ENCODE data around the gene DOCK11. TPM values are rescaled to one million over a fixed set of nuclear protein-coding genes. Genes with fewer than 3 reads are reported as not detected.

The DOCK11 gene
- total RNA-seq, 2 donors from 2014 or later, result 3.1 to 3.4 TPM

DNA sequence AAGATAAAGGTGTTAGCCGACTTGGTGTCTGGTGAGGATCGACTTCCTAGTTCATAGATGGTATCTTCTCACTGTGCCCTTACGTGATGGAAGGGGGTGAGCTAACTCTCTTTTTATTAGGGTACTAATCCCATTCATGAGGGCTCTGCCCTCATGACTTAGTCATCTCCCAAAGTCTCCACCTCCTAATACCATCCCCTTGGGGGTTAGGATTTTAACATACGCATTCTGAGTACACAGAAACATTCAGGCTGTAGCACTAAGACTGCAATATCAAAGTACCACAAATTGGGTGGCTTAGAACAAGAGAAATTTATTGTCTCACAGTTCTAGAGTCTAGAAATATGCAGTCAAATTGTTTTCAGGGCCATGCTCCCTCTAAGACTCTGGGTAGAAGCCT, 173.8 kb downstream of the DOCK11 start:
- Histone ChIP-seq H3K27me3 (ENCODE audit: control insufficient read depth, insufficient read depth, low read length, poor library complexity, severe bottlenecking) (no peaks in the 10 kb centered on the region), H3K9ac (ENCODE audit: extremely low read depth, low read length, poor library complexity, severe bottlenecking) (no peak overlapping the region), H3K36me3 (ENCODE audit: control insufficient read depth, insufficient read depth, low read length) (no peaks in the 10 kb centered on the region), H3K9me3 (ENCODE audit: control insufficient read depth, low read length) (no peaks in the 10 kb centered on the region), H3K27ac (ENCODE audit: low read depth, low read length) (no peak overlapping the region), H3K4me3 (ENCODE audit: low read length) (no peak overlapping the region), H3K4me1 (ENCODE audit: control insufficient read depth, insufficient read depth, low read length) (no peaks in the 10 kb centered on the region)
- no peak for DNase-seq
- peaks cover 7% of the 10 kb centered on the region for H3K4me1 Mint-ChIP-seq
- no peak overlapping the region for H3K27ac Mint-ChIP-seq
- TF ChIP-seq, protein P1, sequence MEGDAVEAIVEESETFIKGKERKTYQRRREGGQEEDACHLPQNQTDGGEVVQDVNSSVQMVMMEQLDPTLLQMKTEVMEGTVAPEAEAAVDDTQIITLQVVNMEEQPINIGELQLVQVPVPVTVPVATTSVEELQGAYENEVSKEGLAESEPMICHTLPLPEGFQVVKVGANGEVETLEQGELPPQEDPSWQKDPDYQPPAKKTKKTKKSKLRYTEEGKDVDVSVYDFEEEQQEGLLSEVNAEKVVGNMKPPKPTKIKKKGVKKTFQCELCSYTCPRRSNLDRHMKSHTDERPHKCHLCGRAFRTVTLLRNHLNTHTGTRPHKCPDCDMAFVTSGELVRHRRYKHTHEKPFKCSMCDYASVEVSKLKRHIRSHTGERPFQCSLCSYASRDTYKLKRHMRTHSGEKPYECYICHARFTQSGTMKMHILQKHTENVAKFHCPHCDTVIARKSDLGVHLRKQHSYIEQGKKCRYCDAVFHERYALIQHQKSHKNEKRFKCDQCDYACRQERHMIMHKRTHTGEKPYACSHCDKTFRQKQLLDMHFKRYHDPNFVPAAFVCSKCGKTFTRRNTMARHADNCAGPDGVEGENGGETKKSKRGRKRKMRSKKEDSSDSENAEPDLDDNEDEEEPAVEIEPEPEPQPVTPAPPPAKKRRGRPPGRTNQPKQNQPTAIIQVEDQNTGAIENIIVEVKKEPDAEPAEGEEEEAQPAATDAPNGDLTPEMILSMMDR (conservative IDR thresholded peaks at IDR 0.05), result no peak
- H3K4me3 Mint-ChIP-seq, result no peak overlapping the region
- peaks cover 37% of the 10 kb centered on the region for H3K9me3 Mint-ChIP-seq
- H3K36me3 Mint-ChIP-seq (ENCODE audit: low read depth), result peaks cover 3% of the 10 kb centered on the region
- WGBS, 2 experiments (ENCODE audit: insufficient coverage in 1 of 2, insufficient read length in 1 of 2), result 91% methylated on average over 4 of the region's 4 CpGs; no CpG with 5 or more reads in 1 of the 2 experiments
- no peaks in the 10 kb centered on the region for H3K27me3 Mint-ChIP-seq (ENCODE audit: insufficient read depth)

DNA sequence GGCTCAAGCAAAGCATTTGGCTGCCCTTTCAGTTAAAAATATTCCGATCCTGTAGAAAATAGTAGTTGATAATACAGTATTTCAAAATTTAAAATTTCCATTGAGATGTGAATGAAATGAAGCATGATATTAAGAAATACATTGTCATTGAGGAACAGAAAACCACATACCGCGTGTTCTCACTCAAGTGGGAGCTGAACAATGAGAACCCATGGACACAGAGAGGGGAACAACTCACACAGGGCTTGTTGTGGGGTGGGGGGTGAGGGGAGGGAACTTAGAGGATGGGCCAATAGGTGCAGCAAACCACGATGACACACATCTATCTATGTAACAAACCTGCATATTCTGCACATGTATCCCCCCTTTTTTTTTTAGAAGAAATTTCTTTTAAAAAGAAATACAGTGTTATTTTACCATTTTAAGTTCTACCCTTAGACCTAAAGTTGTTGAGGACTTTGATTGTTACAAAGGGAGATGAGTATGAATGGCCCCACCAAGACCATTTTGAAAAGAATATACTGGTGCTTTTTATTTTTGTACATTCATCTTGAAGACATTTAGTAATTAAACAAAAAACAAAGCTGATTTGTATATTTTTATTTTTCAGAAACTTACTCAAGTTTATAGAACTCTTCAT, 179.8 kb downstream of the DOCK11 start:
- H3K4me3 ChIP-seq (ENCODE audit: low read length), result no peak overlapping the region
- no peaks in the 10 kb centered on the region for H3K27me3 ChIP-seq (ENCODE audit: control insufficient read depth, insufficient read depth, low read length, poor library complexity, severe bottlenecking)
- WGBS, 2 experiments (ENCODE audit: insufficient coverage in 1 of 2, insufficient read length in 1 of 2), result 96% methylated on average over 2 of the region's 4 CpGs; no CpG with 5 or more reads in 1 of the 2 experiments
- H3K9me3 ChIP-seq (ENCODE audit: control insufficient read depth, low read length), result no peaks in the 10 kb centered on the region
- peaks cover 3% of the 10 kb centered on the region for H3K4me1 ChIP-seq (ENCODE audit: control insufficient read depth, insufficient read depth, low read length)
- TF ChIP-seq, protein P1 (conservative IDR thresholded peaks at IDR 0.05), result no peak
- Mint-ChIP-seq H3K4me3 (no peak overlapping the region), H3K27me3 (ENCODE audit: insufficient read depth) (no peaks in the 10 kb centered on the region), H3K27ac (no peak overlapping the region), H3K36me3 (ENCODE audit: low read depth) (no peaks in the 10 kb centered on the region), H3K4me1 (no peaks in the 10 kb centered on the region), H3K9me3 (peaks cover 34% of the 10 kb centered on the region)
- H3K27ac ChIP-seq (ENCODE audit: low read depth, low read length), result no peak overlapping the region
- H3K36me3 ChIP-seq (ENCODE audit: control insufficient read depth, insufficient read depth, low read length), result no peaks in the 10 kb centered on the region
- no peak for DNase-seq
- no peak overlapping the region for H3K9ac ChIP-seq (ENCODE audit: extremely low read depth, low read length, poor library complexity, severe bottlenecking)

DNA sequence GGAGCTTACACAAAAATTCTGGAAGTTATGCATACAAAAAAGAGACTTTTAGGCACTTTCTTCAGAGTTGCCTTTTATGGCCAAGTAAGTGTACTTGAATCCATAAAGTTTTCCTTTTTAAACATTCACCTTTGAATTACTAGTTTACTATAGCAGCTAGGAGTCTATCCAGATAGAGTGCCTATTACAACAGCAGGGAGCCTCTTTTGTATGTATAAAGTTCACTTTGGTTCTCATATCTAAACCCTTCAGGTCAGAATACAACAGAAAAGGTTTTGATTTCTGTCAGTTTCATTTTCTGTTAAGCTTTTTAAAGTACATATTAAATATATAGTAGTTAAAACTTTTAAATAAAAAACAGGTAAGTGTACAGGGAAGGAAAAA, 180.3 kb downstream of the DOCK11 start:
- no peaks in the 10 kb centered on the region for H3K36me3 Mint-ChIP-seq (ENCODE audit: low read depth)
- no peaks in the 10 kb centered on the region for H3K27me3 Mint-ChIP-seq (ENCODE audit: insufficient read depth)
- no peak overlapping the region for H3K27ac Mint-ChIP-seq

More for the DNA sequence above, 180.3 kb downstream of the DOCK11 start:
- Histone ChIP-seq H3K27me3 (ENCODE audit: control insufficient read depth, insufficient read depth, low read length, poor library complexity, severe bottlenecking) (no peaks in the 10 kb centered on the region), H3K36me3 (ENCODE audit: control insufficient read depth, insufficient read depth, low read length) (no peaks in the 10 kb centered on the region), H3K9me3 (ENCODE audit: control insufficient read depth, low read length) (no peaks in the 10 kb centered on the region), H3K4me3 (ENCODE audit: low read length) (no peak overlapping the region), H3K27ac (ENCODE audit: low read depth, low read length) (no peak overlapping the region), H3K4me1 (ENCODE audit: control insufficient read depth, insufficient read depth, low read length) (peaks cover 3% of the 10 kb centered on the region), H3K9ac (ENCODE audit: extremely low read depth, low read length, poor library complexity, severe bottlenecking) (no peak overlapping the region)
- Mint-ChIP-seq H3K9me3 (peaks cover 36% of the 10 kb centered on the region), H3K4me1 (no peaks in the 10 kb centered on the region), H3K4me3 (no peak overlapping the region)
- TF ChIP-seq, protein P1 (conservative IDR thresholded peaks at IDR 0.05), result no peak
- no peak for DNase-seq
